Effector CD4-positive, alpha-beta T cell (primary cell): ENCODE measurements around the gene SOX21.

Experiments used
- DNase-seq: peaks from one replicate; pipeline ENCODE4 v3.0.0-alpha.2; 2020

The SOX21 gene

DNA sequence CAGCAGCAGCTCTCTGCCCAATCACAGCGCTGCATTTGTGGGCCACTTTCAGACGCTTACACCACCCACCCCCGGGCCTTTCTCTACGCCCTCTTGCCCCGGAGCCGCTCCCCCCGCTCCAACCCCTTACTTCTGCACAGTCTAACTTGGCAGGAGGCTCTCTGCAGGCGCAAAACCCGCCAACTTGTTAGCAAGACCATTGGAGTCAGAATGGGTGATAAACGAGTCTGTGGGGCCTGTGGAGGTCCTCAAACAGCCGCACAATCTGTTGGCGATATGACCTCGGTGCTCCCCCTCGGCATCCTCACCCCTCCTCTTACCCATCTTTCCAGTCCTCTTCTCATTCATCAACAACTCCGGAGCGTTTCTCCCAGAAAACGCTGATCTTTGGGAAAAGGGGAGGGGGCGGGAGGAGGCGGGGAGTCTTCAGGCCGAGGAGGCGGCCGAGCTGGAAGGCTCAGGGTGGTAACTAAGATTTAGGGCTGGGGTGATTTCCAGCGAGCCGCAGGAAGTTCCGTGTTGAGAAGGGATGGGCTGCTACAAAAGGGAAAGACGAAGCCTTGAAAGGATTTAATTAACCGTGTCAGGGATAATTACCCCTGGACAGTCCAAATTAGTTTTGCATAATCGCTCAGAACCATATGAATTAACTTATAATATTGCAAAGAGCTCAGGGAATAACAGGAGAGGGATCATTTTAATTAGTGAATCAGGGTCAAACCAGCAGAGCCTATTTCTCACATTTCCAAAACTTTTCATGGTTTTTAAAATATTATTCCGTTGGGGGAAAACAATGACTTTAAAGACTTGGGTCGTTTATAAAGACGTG, 4.1 kb downstream of the SOX21 start:
- no peak for DNase-seq

DNA sequence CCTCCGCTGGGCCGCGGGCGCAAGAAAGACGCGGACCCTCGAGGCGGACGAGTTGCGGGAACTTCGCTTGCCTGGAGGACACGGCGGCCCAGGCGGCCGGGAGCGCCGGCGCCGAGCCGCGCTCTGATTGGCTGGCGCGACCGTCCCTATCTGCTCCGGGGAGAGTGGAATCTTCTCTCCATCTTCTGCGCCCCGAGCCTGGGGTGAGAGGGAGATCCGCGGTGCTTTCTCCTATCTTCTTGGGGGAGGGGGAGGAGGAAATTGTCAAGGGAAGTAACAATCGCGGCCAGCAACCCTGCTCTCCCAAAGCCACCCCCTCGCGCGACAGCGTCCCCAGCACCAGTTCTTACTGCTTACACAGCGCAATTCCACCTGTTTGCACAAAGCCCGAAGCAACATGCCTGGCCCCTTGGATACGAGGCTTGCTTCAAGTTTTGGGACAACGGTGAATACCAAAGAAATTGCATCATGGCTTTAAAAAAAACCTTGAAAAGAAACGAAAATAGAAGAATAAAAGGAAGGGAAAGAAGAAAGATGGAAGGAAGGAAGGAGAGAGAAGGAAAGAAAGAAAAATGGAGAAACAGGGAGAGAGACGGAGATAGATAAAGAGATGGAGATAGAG, 4.8 kb downstream of the SOX21 start:
- no peak for DNase-seq

DNA sequence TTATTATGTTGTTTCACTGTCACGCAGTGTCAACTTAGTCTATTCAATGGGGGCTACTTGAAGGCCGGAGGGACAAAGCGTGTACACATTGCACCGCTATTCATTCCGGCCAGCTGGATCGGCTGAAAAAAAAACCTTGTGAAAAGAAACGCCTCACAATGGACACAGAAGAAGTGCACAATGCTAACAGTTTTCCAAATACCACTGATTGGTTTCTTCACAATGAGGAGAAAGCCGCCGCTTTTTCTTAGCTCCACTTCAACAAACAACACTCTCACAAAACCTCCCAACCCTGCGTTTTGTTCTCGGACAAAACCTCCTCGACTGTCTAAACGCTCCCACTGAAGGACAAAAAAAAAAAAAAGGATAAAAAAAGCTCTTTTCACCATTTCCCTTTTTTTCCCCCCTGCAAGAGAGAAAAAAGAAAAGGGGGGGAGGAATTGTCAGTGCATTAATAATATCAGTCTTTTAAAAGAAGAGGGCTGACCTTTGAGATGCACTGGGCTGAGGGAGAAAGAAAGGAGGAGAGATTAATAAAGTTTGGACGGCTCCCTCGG, 5.4 kb downstream of the SOX21 start:
- DNase-seq: no peak

DNA sequence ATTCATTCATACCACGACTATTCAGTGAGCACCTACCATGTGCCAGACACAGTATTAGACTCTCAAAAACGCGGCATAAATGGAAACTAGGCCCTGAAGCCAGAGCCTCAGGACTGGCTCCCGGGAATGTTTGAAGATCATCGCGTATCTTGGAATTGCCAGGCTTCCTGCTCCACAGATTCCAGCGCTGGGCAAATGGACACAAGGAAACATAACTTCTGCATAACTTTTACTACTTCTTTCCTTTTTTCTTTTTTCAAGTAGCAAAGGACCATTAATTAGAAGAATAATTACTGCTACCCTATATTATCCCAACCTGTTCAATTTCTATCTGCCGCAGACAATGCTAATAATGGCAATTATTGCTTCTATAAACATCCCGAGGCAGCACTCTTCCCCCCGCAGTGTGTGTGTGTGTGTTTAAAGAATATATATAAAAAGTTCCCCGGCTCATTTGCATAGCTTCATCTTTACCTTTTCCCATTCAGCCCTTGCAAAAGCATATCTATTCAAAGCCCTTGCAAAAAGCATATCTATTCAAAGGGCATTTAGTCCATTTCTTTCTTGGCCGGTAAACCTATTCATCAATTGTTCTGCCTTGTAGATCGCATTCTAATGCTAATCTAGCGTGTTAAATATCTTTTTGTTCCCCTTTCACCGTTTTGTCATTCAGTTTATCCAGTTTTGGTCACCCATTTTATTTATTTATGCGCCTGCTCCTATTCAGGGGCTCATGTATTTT, 6.1 kb downstream of the SOX21 start:
- no peak for DNase-seq

DNA sequence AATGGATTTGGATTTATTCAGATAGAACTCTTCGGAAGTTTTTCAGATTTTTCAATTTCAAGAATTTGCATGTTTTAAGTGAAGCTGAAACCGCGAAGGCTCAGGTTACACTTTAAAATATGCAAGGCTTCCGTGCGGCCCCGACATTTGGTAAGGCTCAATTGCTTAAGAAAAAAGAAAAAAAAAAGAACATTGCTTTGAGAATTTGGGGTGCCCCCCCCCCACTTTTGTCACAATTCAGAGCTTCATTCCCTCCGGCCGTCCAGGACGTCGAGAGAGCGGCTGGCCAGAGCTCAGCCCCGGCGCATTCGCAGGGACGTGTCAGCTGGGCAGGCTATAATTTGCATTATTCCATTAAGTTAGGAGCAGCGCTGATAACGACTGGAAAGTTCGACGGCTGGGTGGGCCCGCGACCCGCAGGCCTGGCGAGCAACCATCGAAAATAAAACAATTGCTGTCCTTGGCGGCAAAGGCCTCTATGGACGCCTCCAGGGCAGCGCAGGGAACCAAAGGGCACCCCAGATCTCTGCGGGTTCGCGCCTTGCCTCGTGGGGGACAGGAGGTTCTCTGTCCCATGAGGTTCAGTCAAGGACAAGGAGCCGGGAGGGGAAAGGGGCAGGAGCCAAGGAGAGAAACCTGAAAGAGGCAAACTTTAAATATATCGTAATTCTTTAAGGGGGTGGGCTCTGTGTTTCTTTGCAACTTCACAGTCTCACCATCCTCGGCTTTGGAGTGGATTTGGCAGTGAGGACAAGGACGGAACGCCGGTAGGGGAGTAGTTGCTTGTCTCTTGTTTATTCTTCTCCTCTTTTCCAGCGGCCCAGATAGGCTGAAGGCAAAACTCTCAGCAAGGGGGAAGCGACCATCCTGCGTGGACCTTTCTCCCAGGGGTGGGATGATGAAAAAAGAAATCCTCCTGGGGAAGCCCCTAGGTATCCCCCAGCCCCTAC, 7.0 kb downstream of the SOX21 start:
- DNase-seq: no peak

DNA sequence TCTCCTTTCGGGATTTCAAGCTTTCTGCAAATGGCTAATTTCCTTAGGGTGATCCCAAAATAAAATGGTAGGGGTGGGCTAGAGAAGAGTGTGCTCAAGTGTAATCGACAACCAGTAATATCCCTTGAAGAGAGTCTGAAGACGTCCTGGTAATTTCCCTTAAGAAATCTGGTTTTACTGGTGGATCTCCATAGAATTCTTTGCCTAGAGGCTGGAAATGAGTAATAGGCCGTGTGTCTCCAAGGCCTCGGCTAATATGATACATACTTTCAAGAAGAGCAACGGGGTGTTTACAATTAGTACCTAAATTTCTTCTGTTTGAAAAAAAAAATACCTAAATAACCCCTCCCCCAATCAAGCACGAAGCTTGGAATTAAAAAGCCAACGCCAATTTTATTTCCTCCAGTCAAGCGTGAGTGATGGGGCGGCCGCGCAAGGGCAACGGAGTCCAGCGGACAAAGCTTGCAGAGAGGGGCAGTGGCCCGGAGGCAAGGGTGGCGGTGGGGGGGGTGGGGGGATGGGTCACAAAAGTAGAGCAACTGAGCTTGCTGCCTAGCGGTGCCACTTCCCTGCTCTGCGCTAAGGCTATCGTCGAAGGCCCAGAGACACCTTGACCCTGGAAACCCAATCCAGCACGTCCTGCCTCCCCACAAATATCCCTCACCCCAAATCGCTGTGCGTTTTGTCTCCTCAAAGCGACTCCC, 7.8 kb downstream of the SOX21 start:
- DNase-seq: no peak

DNA sequence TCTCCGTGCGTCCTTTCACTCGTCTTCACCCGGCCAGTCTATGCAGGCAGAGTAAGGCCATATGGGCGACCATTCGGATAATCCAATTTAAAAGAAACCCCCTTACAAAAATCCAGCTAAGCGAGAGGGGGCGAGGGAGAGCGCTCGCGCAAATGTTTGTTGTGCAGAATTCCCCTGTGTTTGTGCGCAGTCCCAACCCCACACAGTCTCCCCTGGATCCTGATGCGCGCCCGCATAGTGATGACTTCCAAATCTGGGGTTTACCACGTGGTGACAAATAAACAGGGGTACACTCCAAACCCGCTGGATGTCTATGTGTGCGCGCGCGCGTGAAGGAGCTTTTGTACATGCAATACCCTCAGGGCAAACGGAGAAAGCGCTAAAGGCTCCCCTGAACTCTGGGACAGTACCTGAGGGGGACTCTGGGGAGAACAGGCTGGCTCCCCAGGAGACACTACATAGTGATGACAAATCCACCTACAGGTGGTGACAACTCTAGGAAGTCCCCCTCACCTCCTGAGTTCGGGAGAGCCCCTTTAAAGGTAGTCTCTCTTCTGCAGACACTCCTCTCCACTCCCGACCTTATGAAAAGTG, 8.5 kb downstream of the SOX21 start:
- no peak for DNase-seq

DNA sequence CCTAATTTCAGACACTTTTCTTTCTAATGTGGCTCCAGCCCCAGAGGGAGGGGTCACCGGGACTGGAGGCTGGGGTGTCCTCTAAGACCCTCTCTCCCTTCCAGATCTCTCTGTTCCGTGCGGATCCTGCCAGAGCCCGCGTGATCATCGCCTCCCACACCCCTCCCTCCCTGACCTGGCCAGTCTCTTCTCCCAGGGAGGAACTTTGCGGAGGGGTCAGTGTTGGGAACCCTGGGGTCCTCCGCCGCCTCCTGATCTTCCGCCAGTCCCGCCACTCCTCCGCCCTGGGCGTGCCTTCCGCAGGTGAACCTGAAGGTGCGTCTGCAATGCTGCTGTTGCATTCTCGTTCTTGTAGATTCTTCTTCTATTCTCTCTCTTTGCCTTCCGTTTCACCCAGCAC, 9.1 kb downstream of the SOX21 start:
- no peak for DNase-seq

DNA sequence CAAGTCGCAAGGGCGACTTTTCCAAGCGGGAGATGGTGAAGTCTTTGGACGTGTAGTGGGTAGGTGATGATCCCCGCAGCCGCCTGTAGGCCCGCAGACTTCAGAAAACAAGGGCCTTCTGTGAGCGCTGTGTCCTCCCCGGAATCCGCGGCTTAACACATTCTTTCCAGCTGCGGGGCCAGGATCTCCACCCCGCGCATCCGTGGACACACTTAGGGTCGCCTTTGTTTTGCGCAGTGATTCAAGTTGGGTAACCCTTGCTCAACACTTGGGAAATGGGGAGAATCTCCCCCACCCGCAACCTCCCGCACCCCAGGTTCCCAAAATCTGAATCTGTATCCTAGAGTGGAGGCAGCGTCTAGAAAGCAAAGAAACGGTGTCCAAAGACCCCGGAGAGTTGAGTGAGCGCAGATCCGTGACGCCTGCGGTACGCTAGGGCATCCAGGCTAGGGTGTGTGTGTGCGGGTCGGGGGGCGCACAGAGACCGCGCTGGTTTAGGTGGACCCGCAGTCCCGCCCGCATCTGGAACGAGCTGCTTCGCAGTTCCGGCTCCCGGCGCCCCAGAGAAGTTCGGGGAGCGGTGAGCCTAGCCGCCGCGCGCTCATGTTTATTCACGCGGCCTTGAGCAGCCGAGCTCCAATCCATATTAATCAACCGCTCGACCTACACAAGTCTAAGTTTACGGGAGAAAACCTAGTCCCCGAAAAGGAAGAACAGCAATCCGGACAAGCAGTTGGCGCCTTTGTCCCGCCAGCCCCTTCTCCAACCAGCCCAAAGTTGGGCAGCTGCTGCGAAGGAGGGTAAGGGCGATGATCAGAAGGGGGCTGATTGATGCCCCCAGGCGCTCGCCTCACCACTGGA, 9.9 kb downstream of the SOX21 start:
- DNase-seq: no peak

DNA sequence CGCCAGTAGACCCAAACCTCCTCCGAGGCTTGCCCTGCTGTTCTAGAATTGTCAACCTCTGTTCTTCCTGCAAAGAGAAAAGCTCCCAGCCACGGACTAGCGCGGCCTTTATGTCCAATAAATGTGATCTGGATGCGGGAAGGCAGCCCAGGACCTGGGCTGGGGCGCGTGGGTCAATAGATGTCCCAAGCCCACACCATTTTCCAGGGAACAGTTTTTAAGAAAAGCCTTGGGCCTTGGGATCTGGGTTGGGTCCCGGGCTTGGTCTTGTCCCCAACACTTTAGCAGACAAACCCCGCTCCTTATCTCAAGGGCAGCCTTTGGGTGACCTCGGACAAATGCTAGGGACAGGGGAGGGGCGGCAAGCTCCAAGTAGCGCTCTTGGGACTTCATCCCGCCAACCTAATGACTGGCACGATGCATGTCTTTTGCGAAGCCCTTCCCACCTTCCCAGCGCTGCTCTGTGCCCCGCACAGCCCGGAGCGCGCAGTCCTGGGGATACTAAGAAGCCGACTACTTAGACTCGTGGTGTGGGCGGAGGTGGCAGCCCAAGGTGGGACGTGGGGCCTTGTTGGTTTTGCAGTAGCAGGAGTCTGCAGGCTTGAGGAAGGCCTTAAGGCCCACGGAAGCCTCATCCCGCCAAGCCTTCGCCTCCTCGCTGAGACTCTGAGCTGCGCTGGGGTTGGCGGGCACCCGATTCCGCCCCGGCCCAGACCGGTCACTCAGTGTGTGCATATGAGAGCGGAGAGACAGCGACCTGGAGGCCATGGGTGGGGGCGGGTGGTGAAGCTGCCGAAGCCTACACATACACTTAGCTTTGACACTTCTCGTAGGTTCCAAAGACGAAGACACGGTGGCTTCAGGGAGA, 10.8 kb downstream of the SOX21 start:
- DNase-seq: no peak

DNA sequence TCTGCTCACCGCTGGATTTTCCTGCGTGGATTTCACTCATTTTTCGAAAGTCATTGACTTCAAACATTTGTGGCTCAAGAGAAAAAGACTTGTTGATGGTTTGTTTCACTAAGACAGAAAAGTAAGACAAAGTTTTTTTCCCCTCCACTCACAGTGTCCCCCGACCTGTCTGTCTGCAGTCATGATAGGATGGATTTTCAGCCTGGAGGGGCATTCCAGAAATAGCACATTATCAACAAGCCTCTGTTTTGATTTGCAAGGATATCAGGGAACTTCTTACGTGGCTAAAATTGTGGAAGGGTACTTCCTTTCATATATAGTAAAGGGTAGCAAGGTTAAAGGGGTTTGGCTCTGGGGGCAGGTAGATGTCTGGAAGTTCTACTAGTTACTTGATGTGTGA, 11.8 kb downstream of the SOX21 start:
- no peak for DNase-seq

DNA sequence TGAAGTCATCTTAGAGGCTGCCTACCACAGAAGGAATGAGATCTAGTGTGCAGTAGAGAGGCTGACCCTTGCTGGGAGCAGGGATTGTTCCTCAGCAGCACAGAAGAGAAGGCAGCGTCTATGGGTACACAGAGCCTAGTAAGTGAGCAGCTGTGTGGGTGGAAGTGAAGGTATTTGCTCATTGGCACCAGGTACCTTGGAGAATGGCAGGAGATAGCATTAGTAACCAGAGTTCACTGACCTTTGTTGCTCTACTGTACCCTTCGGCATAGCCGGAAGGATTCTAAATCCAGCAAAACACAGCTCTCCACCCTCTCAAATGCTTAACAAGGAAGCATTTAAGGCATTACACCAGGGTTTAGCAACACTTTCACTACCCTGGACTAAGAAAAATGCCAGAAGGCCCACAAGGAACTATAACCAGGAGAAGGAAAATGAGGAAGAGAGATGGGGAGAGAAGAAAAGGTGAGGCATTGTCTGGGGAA, 12.3 kb downstream of the SOX21 start:
- no peak for DNase-seq

DNA sequence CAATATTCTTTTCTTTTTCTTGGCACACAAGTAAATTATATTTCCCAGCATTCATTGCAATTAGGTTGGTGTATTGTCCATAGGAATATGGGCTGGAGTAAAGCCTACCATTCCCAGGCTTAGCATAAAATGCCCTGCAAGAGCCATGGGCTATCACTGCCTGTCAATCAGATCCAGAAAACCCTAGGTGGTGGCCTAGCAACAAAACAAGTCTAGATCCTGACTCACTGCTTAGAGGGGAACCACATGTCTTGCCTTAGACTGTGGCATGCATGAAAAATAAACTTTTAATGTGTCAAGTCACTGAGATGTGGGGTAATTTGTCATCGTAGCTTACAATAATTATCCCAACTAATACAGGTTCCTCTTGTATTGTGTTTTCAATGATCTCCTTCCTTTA, 16.2 kb downstream of the SOX21 start:
- DNase-seq: no peak

DNA sequence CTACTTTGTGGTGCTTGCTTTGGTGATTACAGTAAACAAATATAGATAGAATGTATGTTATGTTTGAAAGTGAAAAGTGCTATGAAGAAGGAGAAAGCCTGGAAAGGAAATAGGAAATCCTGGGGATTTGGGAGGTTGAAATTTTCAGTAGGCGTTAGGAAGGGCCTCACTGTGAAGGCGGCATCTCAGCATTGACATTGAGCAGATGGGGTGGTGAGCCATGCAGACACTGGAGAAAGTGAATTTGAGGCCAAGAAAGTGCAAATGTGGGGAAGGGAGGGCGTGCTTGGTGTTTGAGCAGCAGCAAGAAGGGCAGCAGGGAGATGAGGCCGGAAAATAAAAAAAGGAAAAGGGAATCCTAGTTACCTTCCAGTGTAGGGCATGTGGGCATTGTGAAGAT, 20.3 kb downstream of the SOX21 start:
- DNase-seq: no peak

DNA sequence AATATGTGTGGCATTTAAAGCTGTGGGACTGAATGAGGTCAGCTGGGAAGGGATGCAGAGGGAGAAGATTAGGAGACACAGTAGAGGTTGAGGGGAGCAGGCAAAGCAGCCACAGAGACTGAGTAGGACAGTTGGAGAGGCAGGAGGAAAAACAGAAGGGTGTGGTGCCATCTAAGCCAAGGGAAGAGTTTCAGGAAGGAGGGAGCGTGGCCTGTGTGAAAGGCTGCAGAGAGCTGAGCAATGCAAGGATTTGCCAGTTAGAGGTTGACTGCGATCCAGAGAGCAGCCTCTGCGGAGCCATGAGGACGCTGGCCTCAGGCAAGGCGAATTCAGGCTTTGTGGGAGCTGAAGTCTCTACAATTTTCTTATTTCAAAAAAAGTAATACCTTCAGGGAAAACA, 28.9 kb downstream of the SOX21 start:
- DNase-seq: no peak

DNA sequence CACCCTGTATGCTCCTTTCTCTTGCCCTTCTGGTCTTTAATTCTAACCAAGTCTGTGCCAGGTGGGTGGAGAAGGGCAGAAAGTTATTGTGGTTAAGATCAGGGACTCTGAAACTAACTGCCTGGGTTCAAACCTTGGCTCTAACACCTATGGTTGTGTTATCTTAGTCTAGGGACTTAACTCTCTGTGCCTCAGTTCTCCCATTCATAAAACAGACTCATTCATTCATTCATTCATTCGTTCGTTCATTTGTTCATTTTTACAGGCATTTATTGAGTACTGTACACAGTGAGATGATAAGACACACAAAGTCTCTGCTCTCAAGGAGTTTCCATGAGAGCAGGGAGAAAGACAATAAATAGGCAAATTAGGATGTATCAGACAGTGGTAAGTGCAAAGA, 30.1 kb downstream of the SOX21 start:
- no peak for DNase-seq

DNA sequence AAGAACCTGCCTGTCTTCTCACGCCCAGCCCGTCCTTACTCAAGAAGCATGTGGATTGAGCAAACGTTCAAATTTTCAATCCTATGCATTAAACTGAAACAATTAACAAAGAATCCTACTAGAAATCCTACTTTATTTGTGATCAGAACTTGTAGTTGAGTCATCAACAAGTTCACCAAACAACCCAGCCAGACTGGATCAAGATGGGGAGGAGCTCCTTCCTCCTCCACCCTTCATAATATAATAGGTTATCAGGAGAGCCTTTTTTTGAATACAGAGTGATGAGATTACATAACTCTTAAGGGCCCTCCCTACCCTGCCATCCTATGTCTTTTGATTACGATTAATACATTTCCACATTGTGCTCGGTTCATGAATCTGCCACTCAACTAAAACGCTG, 32.7 kb downstream of the SOX21 start:
- no peak for DNase-seq

DNA sequence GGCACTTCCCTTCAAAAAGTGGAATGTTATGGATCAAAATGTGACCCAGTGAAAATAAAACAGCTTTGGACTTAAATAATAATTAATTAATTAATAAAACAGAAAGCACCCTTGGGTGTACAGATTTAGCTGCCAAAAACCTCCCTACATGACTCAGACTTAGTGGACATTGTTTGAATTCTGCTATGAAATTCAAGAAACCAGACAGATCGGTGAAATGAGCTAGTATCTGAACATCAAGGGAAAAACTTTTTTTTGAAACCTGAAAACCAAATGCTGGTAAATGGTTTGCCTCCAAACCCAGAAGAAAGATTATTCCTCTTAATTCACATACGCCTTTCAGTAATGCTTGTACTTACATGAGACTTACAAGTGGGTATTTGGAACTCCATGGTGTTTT, 33.5 kb downstream of the SOX21 start:
- DNase-seq: no peak

DNA sequence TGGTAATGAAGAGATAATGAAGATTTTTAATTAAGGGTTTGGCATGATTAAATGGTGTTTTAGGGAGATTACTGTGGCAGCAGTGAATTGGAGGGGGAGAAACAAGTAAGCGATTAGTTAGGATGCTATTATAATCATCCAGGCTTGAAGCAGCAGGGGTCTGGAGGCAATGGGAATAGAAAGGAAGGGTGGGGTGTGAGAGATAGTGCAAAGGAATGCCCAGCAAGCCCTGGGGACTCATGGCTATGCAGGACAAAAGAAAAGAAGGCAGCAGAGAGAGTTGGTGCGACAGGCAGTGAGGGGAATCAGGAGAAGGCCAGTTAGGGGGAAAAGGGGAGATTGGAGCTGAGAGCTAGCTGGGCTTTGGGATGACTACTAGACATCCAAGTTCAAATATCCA, 34.5 kb downstream of the SOX21 start:
- no peak for DNase-seq
